HEK293 (cell line): ENCODE measurements around the gene EHD1.

Experiments used
- EGR2 ChIP-seq: fragments of 450-650 bp; formaldehyde crosslinking; IDR thresholded peaks from 2 replicates; pipeline ENCODE4 v1.5.1; 2016; ENCODE audit warnings: low read depth, missing biosample characterization, missing genetic modification characterization
- HOXA7 ChIP-seq: sonication (generic); formaldehyde crosslinking; IDR thresholded peaks from 2 replicates; pipeline ENCODE4 v1.8.1; 2022; ENCODE audit warnings: missing genetic modification reagents, borderline replicate concordance
- KLF1 ChIP-seq: fragments of 450-650 bp; formaldehyde crosslinking; IDR thresholded peaks from 2 replicates; pipeline ENCODE4 v1.5.1; 2016; ENCODE audit warnings: missing biosample characterization, missing genetic modification characterization
- KLF16 ChIP-seq: fragments of 450-650 bp; formaldehyde crosslinking; IDR thresholded peaks from 2 replicates; pipeline ENCODE4 v1.5.1; 2017; ENCODE audit warnings: missing biosample characterization, missing genetic modification characterization
- MEIS1 ChIP-seq: sonication (generic); formaldehyde crosslinking; IDR thresholded peaks from 2 replicates; pipeline ENCODE4 v1.8.1; 2022; ENCODE audit warnings: missing genetic modification reagents, mild to moderate bottlenecking, borderline replicate concordance
- SCRT2 ChIP-seq: fragments of 450-650 bp; formaldehyde crosslinking; IDR thresholded peaks from 2 replicates; pipeline ENCODE4 v1.5.1; 2016; ENCODE audit warnings: missing biosample characterization, missing genetic modification characterization
- TRIM28 ChIP-seq: IDR thresholded peaks from 2 replicates; pipeline ENCODE4 v1.6.1; 2011; ENCODE audit warnings: low read length, control low read depth, borderline replicate concordance
- YY1 ChIP-seq: fragments of 450-650 bp; formaldehyde crosslinking; IDR thresholded peaks from 2 replicates; pipeline ENCODE4 v1.5.1; 2018; ENCODE audit warnings: missing biosample characterization, missing genetic modification characterization
- YY2 ChIP-seq: fragments of 450-650 bp; formaldehyde crosslinking; IDR thresholded peaks from 2 replicates; pipeline ENCODE4 v1.5.1; 2016; ENCODE audit warnings: missing biosample characterization, missing genetic modification characterization
- ZNF16 ChIP-seq: fragments of 450-650 bp; formaldehyde crosslinking; IDR thresholded peaks from 2 replicates; pipeline ENCODE4 v1.5.1; 2016; ENCODE audit warnings: low read depth, missing biosample characterization, missing genetic modification characterization
- ZNF274 ChIP-seq, 2 experiments: fragments of 200-500 bp in 1 of 2; fragments of 450-650 bp in 1 of 2; sonication (Bioruptor generic) in 1 of 2; formaldehyde crosslinking in 1 of 2; IDR thresholded peaks; 2 replicates each; pipeline versions ENCODE4 v1.5.1 to v1.6.1; 2014 to 2016; ENCODE audit warnings: borderline replicate concordance in 1 of 2, inconsistent platforms in 1 of 2, low read length in 1 of 2, missing biosample characterization in 1 of 2, missing genetic modification characterization in 1 of 2
- ZNF416 ChIP-seq: fragments of 450-650 bp; formaldehyde crosslinking; IDR thresholded peaks from 2 replicates; pipeline ENCODE4 v1.5.1; 2016; ENCODE audit warnings: missing biosample characterization, missing genetic modification characterization
- ZNF501 ChIP-seq: fragments of 450-650 bp; formaldehyde crosslinking; IDR thresholded peaks from 2 replicates; pipeline ENCODE4 v1.5.1; 2016; ENCODE audit warnings: missing biosample characterization, missing genetic modification characterization
- ZNF530 ChIP-seq: fragments of 450-650 bp; formaldehyde crosslinking; IDR thresholded peaks from 2 replicates; pipeline ENCODE4 v1.5.1; 2016; ENCODE audit warnings: low read depth, missing biosample characterization, missing genetic modification characterization
- ZNF626 ChIP-seq: fragments of 450-650 bp; sonication (Bioruptor Pico); formaldehyde crosslinking; IDR thresholded peaks from 2 replicates; pipeline ENCODE4 v1.5.1; 2018; ENCODE audit warnings: missing biosample characterization, missing genetic modification characterization, inconsistent platforms
- ZNF701 ChIP-seq: fragments of 450-650 bp; formaldehyde crosslinking; IDR thresholded peaks from 2 replicates; pipeline ENCODE4 v1.5.1; 2016; ENCODE audit warnings: missing biosample characterization, missing genetic modification characterization
- ZNF707 ChIP-seq: fragments of 450-650 bp; formaldehyde crosslinking; IDR thresholded peaks from 2 replicates; pipeline ENCODE4 v1.5.1; 2016; ENCODE audit warnings: missing biosample characterization, missing genetic modification characterization
- ZSCAN30 ChIP-seq: fragments of 450-650 bp; IDR thresholded peaks from 2 replicates; pipeline ENCODE4 v1.5.1; 2018; ENCODE audit warnings: missing biosample characterization, mild to moderate bottlenecking, missing genetic modification characterization, moderate library complexity
- TF ChIP-seq, protein P1 (sequence below): fragments of 450-650 bp; formaldehyde crosslinking; IDR thresholded peaks from 2 replicates; pipeline ENCODE4 v1.5.1; 2017; ENCODE audit warnings: missing biosample characterization, missing genetic modification characterization
- TF ChIP-seq, protein P2 (sequence below): fragments of 450-650 bp; formaldehyde crosslinking; IDR thresholded peaks from 2 replicates; pipeline ENCODE4 v1.5.1; 2016; ENCODE audit warnings: missing biosample characterization, missing genetic modification characterization
- TF ChIP-seq, protein P3 (sequence below): fragments of 450-650 bp; formaldehyde crosslinking; IDR thresholded peaks from 2 replicates; pipeline ENCODE4 v1.5.1; 2016; ENCODE audit warnings: missing biosample characterization, missing genetic modification characterization, borderline replicate concordance
- TF ChIP-seq, protein P4 (sequence below): fragments of 450-650 bp; formaldehyde crosslinking; IDR thresholded peaks from 2 replicates; pipeline ENCODE4 v1.5.1; 2016; ENCODE audit warnings: missing biosample characterization, missing genetic modification characterization
- TF ChIP-seq, protein P5 (sequence below): fragments of 450-650 bp; formaldehyde crosslinking; optimal IDR thresholded peaks from 2 replicates; pipeline ENCODE3; 2016; ENCODE audit warnings: missing biosample characterization, mild to moderate bottlenecking, missing genetic modification characterization

EHD1 gene

DNA sequence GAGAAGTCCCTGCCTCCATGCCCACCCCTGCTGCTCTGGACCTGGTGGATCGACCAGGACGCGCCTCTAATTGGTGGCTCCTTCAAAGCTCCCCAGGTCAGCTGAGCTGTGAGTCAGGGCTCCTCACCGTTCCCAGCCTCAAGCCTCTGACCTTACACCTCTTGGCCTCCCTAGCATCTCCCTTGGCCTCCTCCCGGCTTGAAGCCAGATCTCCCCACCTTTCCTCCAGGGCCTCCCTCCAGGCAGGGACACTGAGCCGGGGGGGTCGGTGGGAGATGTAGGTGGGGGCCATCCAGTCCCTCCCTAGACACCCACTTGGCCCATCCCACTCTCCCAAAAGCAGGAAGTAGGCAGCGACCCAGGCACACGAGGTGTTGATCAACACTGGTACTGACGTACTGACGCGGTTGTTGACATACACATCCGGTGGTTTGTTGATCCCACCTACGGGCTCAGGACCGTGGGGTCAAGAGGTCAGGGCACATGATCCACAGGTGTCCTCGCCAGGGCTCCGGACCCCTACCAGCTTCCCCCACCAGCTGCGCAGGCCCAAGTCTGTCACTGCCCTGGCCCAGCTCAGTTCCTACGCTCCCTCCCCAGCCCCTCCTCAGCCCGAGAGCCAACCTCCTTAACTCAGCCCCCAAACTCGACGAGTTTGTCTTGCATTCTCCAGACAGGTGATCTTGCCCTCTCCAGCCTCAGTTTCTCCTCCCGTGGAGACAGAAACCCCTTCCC lies 37.8 kb upstream of the EHD1 start (continued):
- TF ChIP-seq, protein P1, sequence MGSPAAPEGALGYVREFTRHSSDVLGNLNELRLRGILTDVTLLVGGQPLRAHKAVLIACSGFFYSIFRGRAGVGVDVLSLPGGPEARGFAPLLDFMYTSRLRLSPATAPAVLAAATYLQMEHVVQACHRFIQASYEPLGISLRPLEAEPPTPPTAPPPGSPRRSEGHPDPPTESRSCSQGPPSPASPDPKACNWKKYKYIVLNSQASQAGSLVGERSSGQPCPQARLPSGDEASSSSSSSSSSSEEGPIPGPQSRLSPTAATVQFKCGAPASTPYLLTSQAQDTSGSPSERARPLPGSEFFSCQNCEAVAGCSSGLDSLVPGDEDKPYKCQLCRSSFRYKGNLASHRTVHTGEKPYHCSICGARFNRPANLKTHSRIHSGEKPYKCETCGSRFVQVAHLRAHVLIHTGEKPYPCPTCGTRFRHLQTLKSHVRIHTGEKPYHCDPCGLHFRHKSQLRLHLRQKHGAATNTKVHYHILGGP (tag by site-specific recombination): no peak
- TF ChIP-seq MEIS1 (CRISPR knock-in tag): no peak
- no peak for TF ChIP-seq ZNF16
- TF ChIP-seq, protein P2, sequence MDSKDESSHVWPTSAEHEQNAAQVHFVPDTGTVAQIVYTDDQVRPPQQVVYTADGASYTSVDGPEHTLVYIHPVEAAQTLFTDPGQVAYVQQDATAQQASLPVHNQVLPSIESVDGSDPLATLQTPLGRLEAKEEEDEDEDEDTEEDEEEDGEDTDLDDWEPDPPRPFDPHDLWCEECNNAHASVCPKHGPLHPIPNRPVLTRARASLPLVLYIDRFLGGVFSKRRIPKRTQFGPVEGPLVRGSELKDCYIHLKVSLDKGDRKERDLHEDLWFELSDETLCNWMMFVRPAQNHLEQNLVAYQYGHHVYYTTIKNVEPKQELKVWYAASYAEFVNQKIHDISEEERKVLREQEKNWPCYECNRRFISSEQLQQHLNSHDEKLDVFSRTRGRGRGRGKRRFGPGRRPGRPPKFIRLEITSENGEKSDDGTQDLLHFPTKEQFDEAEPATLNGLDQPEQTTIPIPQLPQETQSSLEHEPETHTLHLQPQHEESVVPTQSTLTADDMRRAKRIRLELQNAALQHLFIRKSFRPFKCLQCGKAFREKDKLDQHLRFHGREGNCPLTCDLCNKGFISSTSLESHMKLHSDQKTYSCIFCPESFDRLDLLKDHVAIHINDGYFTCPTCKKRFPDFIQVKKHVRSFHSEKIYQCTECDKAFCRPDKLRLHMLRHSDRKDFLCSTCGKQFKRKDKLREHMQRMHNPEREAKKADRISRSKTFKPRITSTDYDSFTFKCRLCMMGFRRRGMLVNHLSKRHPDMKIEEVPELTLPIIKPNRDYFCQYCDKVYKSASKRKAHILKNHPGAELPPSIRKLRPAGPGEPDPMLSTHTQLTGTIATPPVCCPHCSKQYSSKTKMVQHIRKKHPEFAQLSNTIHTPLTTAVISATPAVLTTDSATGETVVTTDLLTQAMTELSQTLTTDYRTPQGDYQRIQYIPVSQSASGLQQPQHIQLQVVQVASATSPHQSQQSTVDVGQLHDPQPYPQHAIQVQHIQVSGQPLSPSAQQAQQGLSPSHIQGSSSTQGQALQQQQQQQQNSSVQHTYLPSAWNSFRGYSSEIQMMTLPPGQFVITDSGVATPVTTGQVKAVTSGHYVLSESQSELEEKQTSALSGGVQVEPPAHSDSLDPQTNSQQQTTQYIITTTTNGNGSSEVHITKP: peak; percentile 84
- TF ChIP-seq KLF16 (tag by site-specific recombination): no peak
- peak; percentile 87 for TF ChIP-seq SCRT2 (tag by site-specific recombination)
- TF ChIP-seq, protein P3, sequence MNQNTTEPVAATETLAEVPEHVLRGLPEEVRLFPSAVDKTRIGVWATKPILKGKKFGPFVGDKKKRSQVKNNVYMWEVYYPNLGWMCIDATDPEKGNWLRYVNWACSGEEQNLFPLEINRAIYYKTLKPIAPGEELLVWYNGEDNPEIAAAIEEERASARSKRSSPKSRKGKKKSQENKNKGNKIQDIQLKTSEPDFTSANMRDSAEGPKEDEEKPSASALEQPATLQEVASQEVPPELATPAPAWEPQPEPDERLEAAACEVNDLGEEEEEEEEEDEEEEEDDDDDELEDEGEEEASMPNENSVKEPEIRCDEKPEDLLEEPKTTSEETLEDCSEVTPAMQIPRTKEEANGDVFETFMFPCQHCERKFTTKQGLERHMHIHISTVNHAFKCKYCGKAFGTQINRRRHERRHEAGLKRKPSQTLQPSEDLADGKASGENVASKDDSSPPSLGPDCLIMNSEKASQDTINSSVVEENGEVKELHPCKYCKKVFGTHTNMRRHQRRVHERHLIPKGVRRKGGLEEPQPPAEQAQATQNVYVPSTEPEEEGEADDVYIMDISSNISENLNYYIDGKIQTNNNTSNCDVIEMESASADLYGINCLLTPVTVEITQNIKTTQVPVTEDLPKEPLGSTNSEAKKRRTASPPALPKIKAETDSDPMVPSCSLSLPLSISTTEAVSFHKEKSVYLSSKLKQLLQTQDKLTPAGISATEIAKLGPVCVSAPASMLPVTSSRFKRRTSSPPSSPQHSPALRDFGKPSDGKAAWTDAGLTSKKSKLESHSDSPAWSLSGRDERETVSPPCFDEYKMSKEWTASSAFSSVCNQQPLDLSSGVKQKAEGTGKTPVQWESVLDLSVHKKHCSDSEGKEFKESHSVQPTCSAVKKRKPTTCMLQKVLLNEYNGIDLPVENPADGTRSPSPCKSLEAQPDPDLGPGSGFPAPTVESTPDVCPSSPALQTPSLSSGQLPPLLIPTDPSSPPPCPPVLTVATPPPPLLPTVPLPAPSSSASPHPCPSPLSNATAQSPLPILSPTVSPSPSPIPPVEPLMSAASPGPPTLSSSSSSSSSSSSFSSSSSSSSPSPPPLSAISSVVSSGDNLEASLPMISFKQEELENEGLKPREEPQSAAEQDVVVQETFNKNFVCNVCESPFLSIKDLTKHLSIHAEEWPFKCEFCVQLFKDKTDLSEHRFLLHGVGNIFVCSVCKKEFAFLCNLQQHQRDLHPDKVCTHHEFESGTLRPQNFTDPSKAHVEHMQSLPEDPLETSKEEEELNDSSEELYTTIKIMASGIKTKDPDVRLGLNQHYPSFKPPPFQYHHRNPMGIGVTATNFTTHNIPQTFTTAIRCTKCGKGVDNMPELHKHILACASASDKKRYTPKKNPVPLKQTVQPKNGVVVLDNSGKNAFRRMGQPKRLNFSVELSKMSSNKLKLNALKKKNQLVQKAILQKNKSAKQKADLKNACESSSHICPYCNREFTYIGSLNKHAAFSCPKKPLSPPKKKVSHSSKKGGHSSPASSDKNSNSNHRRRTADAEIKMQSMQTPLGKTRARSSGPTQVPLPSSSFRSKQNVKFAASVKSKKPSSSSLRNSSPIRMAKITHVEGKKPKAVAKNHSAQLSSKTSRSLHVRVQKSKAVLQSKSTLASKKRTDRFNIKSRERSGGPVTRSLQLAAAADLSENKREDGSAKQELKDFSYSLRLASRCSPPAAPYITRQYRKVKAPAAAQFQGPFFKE (tag by site-specific recombination): no peak
- no peak for TF ChIP-seq ZNF530 (tag by site-specific recombination)
- TF ChIP-seq YY1: no peak
- TF ChIP-seq YY2 (tag by site-specific recombination): no peak
- TF ChIP-seq, protein P4, sequence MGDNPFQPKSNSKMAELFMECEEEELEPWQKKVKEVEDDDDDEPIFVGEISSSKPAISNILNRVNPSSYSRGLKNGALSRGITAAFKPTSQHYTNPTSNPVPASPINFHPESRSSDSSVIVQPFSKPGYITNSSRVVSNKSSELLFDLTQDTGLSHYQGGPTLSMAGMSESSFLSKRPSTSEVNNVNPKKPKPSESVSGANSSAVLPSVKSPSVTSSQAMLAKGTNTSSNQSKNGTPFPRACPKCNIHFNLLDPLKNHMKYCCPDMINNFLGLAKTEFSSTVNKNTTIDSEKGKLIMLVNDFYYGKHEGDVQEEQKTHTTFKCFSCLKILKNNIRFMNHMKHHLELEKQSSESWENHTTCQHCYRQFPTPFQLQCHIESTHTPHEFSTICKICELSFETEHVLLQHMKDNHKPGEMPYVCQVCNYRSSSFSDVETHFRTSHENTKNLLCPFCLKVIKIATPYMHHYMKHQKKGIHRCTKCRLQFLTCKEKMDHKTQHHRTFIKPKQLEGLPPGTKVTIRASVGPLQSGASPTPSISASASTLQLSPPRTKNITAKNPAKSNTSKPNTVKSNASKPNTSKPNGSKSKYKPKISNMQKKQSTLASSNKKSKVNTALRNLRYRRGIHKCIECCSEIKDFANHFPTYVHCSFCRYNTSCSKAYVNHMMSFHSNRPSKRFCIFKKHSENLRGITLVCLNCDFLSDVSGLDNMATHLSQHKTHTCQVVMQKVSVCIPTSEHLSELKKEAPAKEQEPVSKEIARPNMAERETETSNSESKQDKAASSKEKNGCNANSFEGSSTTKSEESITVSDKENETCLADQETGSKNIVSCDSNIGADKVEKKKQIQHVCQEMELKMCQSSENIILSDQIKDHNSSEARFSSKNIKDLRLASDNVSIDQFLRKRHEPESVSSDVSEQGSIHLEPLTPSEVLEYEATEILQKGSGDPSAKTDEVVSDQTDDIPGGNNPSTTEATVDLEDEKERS (tag by site-specific recombination): no peak
- TF ChIP-seq, protein P5, sequence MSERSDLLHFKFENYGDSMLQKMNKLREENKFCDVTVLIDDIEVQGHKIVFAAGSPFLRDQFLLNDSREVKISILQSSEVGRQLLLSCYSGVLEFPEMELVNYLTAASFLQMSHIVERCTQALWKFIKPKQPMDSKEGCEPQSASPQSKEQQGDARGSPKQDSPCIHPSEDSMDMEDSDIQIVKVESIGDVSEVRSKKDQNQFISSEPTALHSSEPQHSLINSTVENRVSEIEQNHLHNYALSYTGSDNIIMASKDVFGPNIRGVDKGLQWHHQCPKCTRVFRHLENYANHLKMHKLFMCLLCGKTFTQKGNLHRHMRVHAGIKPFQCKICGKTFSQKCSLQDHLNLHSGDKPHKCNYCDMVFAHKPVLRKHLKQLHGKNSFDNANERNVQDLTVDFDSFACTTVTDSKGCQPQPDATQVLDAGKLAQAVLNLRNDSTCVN (tag by site-specific recombination): no peak
- TF ChIP-seq TRIM28: no peak
- TF ChIP-seq ZNF274 (IDR thresholded peaks at IDR 0.05; ENCODE audit: low read length): no peak
- TF ChIP-seq ZNF274 (tag by site-specific recombination; IDR thresholded peaks at IDR 0.05; ENCODE audit: borderline replicate concordance): no peak
- no peak for TF ChIP-seq ZNF501 (tag by site-specific recombination)
- TF ChIP-seq EGR2 (tag by site-specific recombination): peak; percentile 86
- TF ChIP-seq ZNF416 (tag by site-specific recombination): no peak
- no peak for TF ChIP-seq ZNF626
- no peak for TF ChIP-seq ZNF701
- no peak for TF ChIP-seq ZNF707
- TF ChIP-seq HOXA7: no peak
- TF ChIP-seq ZSCAN30 (tag by site-specific recombination): no peak
- TF ChIP-seq KLF1 (tag by site-specific recombination): no peak
